NCI-H1105 treated with DMSO at 0.1 percent for 48 hours (cell line): ENCODE data around the gene KIRREL1.
A peak's percentile ranks its signal among the peaks of the same experiment; 100 is the strongest.

Experiments used
- DNase-seq: peaks from one replicate; lab custom pipeline; 2025; lab: John Stamatoyannopoulos, UW

Gene KIRREL1

DNA sequence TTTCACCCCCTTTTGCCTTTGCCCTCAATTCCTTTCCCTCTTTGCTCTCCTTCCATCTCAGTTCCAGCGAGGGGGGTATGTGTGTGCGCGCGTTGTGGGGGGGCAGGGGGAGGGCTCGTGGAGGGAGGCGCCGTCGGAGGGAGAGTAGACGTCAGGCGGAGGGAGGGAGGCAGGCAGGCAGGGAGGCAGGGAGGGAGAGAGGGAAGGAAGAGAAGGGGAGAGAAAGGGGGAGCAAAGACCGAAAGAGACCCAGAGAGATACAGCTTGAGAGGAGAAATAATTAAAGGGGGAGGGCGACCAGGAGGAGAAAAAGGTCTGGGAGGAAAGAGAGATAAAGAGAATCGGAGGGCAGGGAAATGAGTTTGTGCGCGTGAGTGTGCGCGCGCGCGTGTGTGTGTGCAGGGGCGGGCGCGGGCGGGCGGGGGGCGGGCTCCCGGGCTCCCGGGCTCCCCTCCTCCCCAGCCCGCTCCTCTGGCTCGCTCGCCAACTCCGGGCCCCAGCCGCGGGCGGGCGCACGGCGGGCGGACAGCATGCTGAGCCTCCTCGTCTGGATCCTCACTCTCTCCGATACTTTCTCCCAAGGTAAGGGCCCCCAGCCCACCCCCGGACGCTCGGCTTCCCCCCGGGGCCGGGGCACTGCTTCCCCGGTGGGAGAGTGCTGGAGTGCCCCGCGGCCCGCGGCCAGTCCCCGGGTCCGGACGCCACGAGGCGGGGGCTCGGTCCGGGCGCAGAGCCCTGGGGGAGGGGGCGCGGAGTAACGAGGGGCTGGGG lies at the start of gene KIRREL1:
KIRREL1 (plus strand) TSS at position 499 of the 771 bp plus-strand sequence; CDS start at position 531, 32 bp downstream.
- DNase-seq = peak; percentile 73

GRCh38 chr1:157944663-157945280 lies 48.7 kb upstream of the KIRREL1 start:
- DNase-seq = no peak

- DNase-seq = peak; percentile 51
Measured at GRCh38 chr1:157948312-157949073, 45.0 kb upstream of the KIRREL1 start.

GRCh38 chr1:157949074-157949354 lies 44.4 kb upstream of the KIRREL1 start:
- DNase-seq = no peak

GRCh38 chr1:157951230-157951629 lies 42.2 kb upstream of the KIRREL1 start:
- no peak for DNase-seq

GRCh38 chr1:157952601-157953000 lies 40.8 kb upstream of the KIRREL1 start:
- no peak for DNase-seq

DNA sequence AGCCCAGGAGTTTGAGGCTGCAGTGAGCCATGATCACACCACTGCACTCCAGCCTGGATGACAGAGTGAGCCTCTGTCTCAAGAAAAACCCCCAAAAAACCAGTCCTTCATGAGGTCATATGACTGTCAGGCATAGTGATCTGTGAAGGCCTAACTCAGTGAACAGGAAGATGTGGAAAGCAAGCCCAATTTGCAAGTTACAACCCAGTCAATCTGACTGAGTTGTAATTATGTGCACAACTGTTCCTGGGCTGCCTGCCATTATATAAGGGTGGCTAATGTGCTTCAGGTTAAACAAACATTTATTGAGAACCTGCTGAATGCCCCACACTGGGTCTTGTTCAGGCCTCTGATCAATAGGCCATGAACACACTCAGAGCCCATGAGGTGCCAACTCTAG lies 38.2 kb upstream of the KIRREL1 start:
- DNase-seq = no peak

- no peak for DNase-seq
Measured at GRCh38 chr1:157955857-157956256, 37.6 kb upstream of the KIRREL1 start.

DNA sequence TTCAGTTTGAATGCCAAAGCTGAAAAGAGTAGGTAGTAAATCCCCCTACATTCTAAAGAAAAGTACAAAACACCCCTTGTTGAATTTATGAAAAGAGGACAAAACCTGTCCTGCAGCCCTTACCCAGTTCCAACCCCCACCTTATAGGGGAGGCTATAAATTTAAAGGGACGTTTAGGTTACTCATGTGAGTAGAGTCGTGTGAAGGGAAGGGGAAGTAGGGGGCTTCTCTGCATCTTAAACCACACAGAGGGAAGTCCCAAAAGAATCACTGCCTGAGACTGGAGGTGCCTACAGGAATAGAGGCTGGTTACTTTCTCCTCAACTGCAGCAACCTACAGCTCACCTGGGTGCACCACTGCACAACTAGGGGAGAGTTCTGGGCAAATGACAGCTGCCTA lies 36.7 kb upstream of the KIRREL1 start:
- no peak for DNase-seq

- no peak for DNase-seq
Measured at GRCh38 chr1:157958263-157958662, 35.2 kb upstream of the KIRREL1 start.

DNA sequence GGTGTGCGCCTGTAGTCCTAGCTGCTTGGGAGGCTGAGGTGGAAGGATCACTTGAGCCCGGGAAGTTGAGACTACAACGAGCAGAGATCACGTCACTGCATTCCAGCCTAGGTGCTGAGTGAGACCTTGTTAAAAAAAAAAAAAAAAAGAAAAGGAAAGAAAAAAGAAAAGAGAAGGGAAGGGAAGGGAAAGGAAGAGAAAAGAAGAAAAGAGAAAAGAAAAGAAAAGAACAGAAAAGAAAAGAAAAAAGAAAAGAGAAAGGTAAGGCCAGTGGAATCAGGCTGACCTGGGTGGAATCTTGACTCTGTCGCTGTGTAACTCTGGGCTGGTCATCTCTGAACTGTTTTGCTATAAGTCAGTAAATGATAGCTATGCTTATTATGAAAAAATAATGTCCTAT lies 33.7 kb upstream of the KIRREL1 start:
- DNase-seq = no peak

GRCh38 chr1:157960773-157961172 lies 32.7 kb upstream of the KIRREL1 start:
- DNase-seq = no peak

DNA sequence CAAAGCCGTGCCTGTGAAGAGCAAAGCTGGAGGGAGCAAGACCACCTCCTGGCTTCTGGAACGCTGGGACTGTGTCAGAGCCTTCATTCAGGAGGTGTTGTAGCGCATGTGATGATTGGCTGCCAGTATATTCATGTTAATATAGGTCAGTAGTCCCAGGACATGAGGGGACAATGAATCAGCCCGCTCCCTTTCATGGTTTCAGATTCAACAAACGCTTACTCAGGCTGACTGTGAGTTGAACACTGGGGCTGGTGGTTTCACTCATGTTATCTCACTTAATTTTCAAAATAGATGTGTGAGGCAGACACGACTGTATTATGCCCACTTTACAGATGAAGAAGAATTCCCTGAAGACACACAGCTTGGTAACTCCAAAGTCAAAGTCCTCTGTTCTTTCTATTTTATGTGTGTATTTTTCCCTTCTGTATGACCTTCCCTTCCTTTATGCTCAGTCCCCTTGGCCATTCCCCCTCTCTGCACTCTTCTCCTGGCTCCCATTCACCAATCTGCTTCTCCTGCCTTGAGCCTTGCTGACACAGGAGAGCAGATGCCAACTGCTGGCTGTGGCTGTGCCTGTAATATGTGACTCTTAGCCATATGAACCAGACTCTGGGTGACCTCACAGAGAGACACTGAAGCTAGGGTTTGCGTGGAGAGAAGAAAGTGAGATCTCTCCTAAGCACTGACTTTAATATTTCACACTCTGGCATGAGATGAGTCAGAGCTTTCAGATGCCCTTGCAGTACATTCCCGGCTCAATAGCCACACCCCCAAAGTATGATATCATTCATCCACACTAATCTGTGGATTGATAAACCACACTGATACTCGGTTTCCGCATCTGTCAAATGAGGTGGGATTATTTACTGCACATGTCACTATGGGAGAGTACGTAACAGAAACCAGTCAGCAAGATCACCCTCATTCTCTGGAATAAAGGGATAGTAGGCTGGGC lies 31.4 kb upstream of the KIRREL1 start:
- DNase-seq = no peak

DNA sequence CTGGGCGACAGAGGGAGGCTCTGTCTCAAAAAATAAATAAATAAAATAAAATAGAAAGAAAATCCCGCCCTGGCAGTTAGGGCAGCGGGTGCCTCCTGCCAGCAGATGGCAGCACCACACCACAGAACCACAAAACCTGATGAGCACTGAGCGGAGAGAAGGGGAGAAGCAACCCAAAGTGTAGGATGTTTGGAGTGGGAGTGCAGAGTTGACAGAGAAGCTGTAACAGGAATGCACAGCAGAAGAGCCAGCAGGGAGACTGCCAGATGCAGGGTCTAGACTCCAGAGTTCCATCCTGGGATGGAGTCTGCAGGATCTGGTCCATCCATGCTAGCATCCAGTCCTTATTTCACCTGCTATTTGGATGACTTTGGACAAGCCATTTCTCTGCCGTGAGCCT lies 29.7 kb upstream of the KIRREL1 start:
- peak; percentile 57 for DNase-seq

DNA sequence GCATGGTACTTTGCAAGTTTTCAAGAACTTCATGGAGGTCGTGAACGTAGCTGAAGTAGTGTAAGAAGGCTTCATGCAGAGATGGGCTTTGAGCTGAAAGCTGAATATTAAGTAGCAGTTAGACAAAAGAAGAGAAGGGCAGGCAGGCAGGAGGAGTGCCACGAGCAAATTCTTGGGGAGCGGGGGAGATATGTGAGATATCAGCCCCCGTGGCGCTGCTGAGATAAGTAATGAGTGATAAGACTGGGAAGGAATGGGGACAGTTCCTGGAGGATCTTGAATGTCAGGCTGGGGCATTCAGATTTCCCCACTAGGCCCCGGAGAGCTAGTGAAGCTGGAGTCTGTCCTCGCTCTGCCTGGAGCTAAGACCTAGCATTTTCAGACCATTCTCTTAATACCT lies 27.9 kb upstream of the KIRREL1 start:
- no peak for DNase-seq

- DNase-seq = no peak
Measured at GRCh38 chr1:157966031-157966537, 27.4 kb upstream of the KIRREL1 start.

GRCh38 chr1:157967205-157967604 lies 26.2 kb upstream of the KIRREL1 start:
- no peak for DNase-seq

GRCh38 chr1:157968508-157968907 lies 24.9 kb upstream of the KIRREL1 start:
- no peak for DNase-seq

DNA sequence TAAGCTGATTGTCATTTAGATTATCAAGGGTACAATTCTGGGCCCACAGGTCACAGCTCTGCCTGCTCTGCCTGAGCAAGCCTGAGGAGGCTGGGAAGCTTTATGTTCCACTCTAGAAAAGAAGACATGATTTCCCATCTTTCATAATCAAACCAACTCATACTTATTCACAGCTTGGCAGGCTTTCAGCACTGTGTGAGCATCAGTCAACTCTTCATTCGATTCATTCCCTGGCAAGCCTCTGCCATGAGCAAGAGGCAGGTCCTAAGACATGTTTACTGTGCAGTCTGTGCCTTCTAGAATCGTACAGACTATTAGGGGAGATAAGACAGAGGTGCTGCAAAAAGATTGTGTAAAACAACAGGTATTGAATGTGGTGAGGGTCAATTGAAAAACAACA lies 24.5 kb upstream of the KIRREL1 start:
- no peak for DNase-seq

DNA sequence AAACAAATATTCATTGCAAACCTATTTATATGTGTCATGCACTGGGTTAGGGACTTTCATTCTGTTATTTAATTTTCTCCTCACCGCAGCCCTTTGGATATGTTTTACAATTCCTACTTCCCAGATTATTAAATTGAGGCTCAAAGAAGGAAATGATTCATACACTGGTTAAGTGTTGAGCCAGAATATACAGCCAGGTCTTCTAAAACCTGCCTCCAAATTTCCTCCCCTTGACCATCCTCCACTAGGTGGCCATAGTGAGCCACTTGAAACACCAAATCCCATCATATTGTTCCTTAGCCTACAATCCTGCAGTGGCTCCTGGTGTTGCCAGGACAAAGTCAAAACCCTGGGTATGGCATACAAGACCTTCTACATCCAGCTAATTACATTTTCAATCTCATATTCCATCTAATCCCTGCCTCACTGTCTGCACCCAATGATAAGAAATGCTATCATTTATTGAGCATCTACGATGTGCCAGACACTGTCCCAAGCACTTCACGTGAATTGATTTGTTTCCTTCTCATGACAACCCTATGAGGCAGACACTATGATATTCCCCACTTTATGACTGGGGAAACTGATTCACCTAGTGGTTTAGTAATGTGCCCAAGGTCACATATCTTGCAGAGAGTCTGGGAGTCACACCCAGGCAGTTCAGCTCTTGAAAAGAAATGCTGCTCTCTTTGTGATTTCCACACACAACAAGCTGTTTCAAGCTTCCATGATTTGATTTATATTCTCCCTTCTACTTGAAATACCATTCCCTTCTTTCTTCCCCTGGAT lies 23.6 kb upstream of the KIRREL1 start:
- DNase-seq = peak; percentile 48

GRCh38 chr1:157971769-157972168 lies 21.7 kb upstream of the KIRREL1 start:
- DNase-seq = no peak
